Adrenal gland (tissue), 12 donors: ENCODE results near the gene RBM47. TPM values are rescaled to one million over a fixed set of nuclear protein-coding genes. Genes with fewer than 3 reads are reported as not detected.

Experiments
- DNase-seq, 7 donors: peaks; one replicate each; pipeline ENCODE4 v3.0.0-alpha.2; 2019 to 2020
- H3K27ac ChIP-seq, 5 donors: fragments of 200-600 bp; sonication (generic) in 4 of 5; 1 replicate in 3 of 5; 2 replicates in 2 of 5; pipeline versions ENCODE4 v1.5.1 to v1.8.0; 2016 to 2020; ENCODE audit warnings: mild to moderate bottlenecking in 1 of 5
- H3K27me3 ChIP-seq: fragments of 200-600 bp; 2 replicates; pipeline ENCODE4 v1.8.0; 2021
- H3K36me3 ChIP-seq, 2 donors: fragments of 200-600 bp; replicated peaks in 1 of 2; 1 replicate in 1 of 2; 2 replicates in 1 of 2; pipeline versions ENCODE4 v1.5.1 to v1.8.0; 2018 to 2022
- H3K4me1 ChIP-seq, 2 donors: fragments of 200-600 bp; replicated peaks in 1 of 2; 1 replicate in 1 of 2; 2 replicates in 1 of 2; pipeline versions ENCODE4 v1.5.1 to v1.8.0; 2018 to 2021
- H3K4me3 ChIP-seq, 4 donors: fragments of 200-600 bp; sonication (generic) in 3 of 4; one replicate each; pipeline ENCODE4 v1.5.1; 2016 to 2018
- H3K9me3 ChIP-seq, 3 donors: fragments of 200-600 bp; sonication (generic) in 1 of 3; replicated peaks in 1 of 3; 1 replicate in 2 of 3; 2 replicates in 1 of 3; pipeline versions ENCODE4 v1.5.1 to v1.8.0; 2016 to 2021
- POLR2A ChIP-seq, 2 donors: fragments of 450-650 bp; IDR thresholded peaks; one replicate each; pipeline ENCODE4 v1.6.1; 2017; ENCODE audit warnings: antibody characterized with exemption in 2 of 2, mild to moderate bottlenecking in 2 of 2, moderate library complexity in 1 of 2
- WGBS, 4 donors: extraction: QIAGEN DNeasy Blood & Tissue Kit in 2 of 4; methylation state at CpG; one replicate each; pipeline versions ENCODE4 v1.1.5 to v1.1.7; 2013 to 2017; 5-methylcytosine and 5-hydroxymethylcytosine counted together
- intact Hi-C, 2 donors: fragments of 100-400 bp; cut with DNase I; formaldehyde crosslinking; loops; one replicate each; pipeline versions ENCODE4 v1.14.1 to v1.15.0; 2022 to 2023
- polyA plus RNA-seq, 3 donors: library from polyadenylated mRNA; stranded (reverse); fragments of 200-250 nt in 2 of 3; fragments of 350-450 nt in 1 of 3; fragmentation: Illumina TruSeq in 1 of 3; extraction: RNeasy Lipid Tissue Mini Kit (QIAGEN cat#74804) in 1 of 3; gene quantifications; one replicate each; pipeline ENCODE4 v1.2.3, GENCODE V29; 2013 to 2014
- total RNA-seq, 9 donors: library from RNA; depleted of rRNA in 4 of 9; stranded (reverse); fragments of >200 nt in 4 of 9; fragments of 120-200 nt in 1 of 9; fragmentation: NEBNext Ultra II Directional in 1 of 9; extraction: Animal tissue kit (Norgen Biotek cat#: 25700) in 1 of 9; gene quantifications; one replicate each; pipeline versions ENCODE4 v1.1.0 to v1.2.4, GENCODE V29; 2013 to 2023
- TF ChIP-seq, protein P1 (sequence below), 6 experiments: fragments of 450-650 bp in 4 of 6; fragments of 200-600 bp in 2 of 6; sonication (generic) in 1 of 6; IDR thresholded peaks; 1 replicate in 5 of 6; 2 replicates in 1 of 6; pipeline versions ENCODE4 v1.5.1 to v1.8.0; 2016 to 2021; ENCODE audit warnings: antibody characterized with exemption in 6 of 6, mild to moderate bottlenecking in 2 of 6, moderate library complexity in 1 of 6
- donor health status: healthy with polysubstance abuse.
- donor health status: Bipolar disorder and iron deficiency.
- donor health status: DM: yes; HTN: yes; CAD: no.
- donor health status: DM: no; HTN: no; CAD: no.
- donor health status: DM: no; HTN: no; CAD: no.
- donor health status: DM: yes; HTN: yes; CAD: no.

RBM47 gene
- total and polyA plus RNA-seq, 12 donors, result 25.7 to 370 (median 155) TPM

DNA sequence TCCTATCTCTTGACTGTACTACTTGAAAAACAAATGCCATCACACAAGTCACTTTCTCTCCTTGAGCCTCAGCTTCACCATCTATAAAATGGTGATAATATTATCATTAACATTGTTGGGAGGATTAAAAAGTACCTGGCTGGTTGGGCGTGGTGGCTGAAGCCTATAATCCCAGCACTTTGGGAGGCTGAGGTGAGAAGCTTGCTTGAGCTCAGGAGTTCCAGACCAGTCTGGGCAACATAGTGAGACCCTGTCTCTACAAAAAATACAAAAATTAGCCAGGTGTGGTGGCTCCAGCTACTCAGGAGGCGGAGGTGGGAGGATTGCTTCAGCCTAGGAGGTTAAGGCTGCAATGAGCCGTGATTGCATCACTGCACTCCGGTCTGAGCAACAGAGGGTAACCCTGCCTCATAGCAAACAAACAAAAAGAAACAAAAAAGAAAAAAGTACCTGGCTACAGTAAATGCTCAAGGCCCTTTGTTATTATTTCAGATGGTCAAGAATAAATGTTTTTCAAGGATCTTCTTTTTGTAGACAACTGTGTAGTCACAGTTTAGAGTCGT, 174.2 kb downstream of the RBM47 start:
- intact Hi-C loops, result no loop called here
- peak in 4 of 7 donors; percentile 40 to 57 (median 51) for DNase-seq
- Histone ChIP-seq H3K4me3 (no peak overlapping the region), H3K27ac (peak overlapping the region in 2 of 5 donors; percentile 32), H3K9me3 (no peaks in the 10 kb centered on the region), H3K36me3 (no peaks in the 10 kb centered on the region), H3K4me1 (peaks cover 9 to 41% of the 10 kb centered on the region in 2 donors), H3K27me3 (no peaks in the 10 kb centered on the region)
- no peak for TF ChIP-seq POLR2A (IDR thresholded peaks at IDR 0.05)
- TF ChIP-seq, protein P1, sequence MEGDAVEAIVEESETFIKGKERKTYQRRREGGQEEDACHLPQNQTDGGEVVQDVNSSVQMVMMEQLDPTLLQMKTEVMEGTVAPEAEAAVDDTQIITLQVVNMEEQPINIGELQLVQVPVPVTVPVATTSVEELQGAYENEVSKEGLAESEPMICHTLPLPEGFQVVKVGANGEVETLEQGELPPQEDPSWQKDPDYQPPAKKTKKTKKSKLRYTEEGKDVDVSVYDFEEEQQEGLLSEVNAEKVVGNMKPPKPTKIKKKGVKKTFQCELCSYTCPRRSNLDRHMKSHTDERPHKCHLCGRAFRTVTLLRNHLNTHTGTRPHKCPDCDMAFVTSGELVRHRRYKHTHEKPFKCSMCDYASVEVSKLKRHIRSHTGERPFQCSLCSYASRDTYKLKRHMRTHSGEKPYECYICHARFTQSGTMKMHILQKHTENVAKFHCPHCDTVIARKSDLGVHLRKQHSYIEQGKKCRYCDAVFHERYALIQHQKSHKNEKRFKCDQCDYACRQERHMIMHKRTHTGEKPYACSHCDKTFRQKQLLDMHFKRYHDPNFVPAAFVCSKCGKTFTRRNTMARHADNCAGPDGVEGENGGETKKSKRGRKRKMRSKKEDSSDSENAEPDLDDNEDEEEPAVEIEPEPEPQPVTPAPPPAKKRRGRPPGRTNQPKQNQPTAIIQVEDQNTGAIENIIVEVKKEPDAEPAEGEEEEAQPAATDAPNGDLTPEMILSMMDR (IDR thresholded peaks at IDR 0.05), result no peak
- WGBS, 4 donors, result 54 to 68% (median 60%) methylated on average over 5 of the region's 5 CpGs

DNA sequence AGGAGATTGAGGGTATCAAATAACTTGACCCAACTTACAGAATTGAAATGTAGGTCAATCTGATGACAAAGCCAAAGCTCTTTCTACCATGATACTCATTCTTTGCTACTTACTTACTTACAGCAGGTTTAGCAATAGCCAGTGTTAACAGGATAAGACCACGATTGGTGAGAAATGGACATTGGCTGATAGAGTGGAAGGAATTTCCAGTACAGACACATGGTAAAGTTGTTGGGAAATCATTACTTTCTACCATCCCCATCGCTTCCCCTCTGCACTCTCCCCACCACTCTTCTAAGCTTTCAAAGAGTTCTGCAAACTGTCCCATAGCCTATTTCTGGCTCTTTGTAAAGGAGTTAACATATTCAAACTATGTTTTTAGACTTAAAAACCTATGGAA, 174.8 kb downstream of the RBM47 start:
- Histone ChIP-seq H3K36me3 (peaks cover 0 to 3% of the 10 kb centered on the region in 2 donors), H3K9me3 (no peaks in the 10 kb centered on the region), H3K4me3 (no peak overlapping the region), H3K27me3 (no peaks in the 10 kb centered on the region), H3K27ac (peak overlapping the region in 2 of 5 donors; percentile 32 to 37), H3K4me1 (peaks cover 9 to 41% of the 10 kb centered on the region in 2 donors)
- intact Hi-C loops, result no loop called here
- WGBS, 4 donors, result 72 to 87% (median 80%) methylated on average over 2 of the region's 2 CpGs
- no peak for TF ChIP-seq POLR2A (IDR thresholded peaks at IDR 0.05)
- TF ChIP-seq, protein P1 (IDR thresholded peaks at IDR 0.05), result no peak
- no peak for DNase-seq

DNA sequence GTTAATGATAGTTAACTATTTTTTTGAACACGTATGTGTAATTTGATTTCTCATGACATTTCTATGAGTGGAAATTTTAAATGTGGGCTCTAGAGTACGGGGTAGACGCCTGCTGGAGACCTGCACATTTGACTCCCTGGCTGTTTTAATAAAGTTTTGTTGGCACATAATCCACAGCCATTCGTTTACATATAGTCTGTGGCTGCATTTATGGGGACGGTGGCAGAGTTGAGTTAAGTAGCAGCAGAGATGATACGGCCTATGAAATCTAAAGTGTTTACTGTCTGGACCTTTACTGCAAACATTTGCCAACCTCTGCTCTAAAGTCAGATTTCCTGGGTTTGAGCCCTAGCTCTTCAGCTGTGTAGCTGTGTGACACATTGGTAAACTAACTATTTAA, 175.8 kb downstream of the RBM47 start:
- intact Hi-C loops, result no loop called here
- TF ChIP-seq, protein P1 (IDR thresholded peaks at IDR 0.05), result no peak
- no peak for TF ChIP-seq POLR2A (IDR thresholded peaks at IDR 0.05)
- WGBS, 4 donors, result 88 to 95% (median 92%) methylated on average over 6 of the region's 6 CpGs
- DNase-seq, result no peak
- H3K4me1 ChIP-seq, result peaks cover 9 to 41% of the 10 kb centered on the region in 2 donors
- H3K9me3 ChIP-seq, result no peaks in the 10 kb centered on the region
- no peak overlapping the region for H3K27ac ChIP-seq
- H3K27me3 ChIP-seq, result no peaks in the 10 kb centered on the region
- peaks cover 0 to 5% of the 10 kb centered on the region in 2 donors for H3K36me3 ChIP-seq
- no peak overlapping the region for H3K4me3 ChIP-seq

DNA sequence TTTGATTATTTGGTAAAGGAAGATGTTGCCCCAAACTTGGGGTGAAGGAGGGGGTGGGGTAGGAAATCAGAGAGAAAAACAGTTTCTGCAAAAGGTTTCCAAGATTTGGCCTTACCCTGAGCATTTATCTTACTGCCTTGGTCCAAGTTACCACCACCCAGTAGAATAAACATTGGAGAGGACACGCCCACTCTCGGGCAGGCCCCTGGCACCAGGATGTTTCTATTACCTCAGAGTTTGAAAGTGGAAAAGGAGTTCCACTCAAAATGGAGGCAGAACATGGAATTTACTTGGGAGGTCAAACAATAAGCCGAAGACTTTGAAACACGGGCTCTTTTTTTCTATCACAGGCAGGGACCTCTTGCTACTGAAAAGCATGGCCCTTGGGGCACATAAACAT, 180.8 kb downstream of the RBM47 start:
- no peak overlapping the region for H3K4me3 ChIP-seq
- H3K9me3 ChIP-seq, result no peaks in the 10 kb centered on the region
- no peak for DNase-seq
- peaks cover 0 to 5% of the 10 kb centered on the region in 2 donors for H3K36me3 ChIP-seq
- H3K27me3 ChIP-seq, result no peaks in the 10 kb centered on the region
- intact Hi-C loops, result no loop called here
- H3K27ac ChIP-seq, result no peak overlapping the region
- TF ChIP-seq, protein P1 (IDR thresholded peaks at IDR 0.05), result no peak
- no peak for TF ChIP-seq POLR2A (IDR thresholded peaks at IDR 0.05)
- WGBS, 4 donors, result 85 to 98% (median 90%) methylated on average over 4 of the region's 4 CpGs
- peaks cover 0 to 22% of the 10 kb centered on the region in 2 donors for H3K4me1 ChIP-seq
